ENCODE data around the gene BCL11A.
"Not testable (repeated sequence)": the region's sequence is repeated elsewhere in the genome, so short reads cannot be mapped to it uniquely, and the experiment has no call there.

Gene BCL11A

GRCh38 chr2:60432035-60432601, 121.3 kb downstream of the BCL11A start:
- no peak for DNase-seq (ENCODE audit: low read depth)

GRCh38 chr2:60429681-60430080, 123.8 kb downstream of the BCL11A start:
- no peak for DNase-seq (ENCODE audit: low read depth)

GRCh38 chr2:60426880-60427279, 126.6 kb downstream of the BCL11A start:
- DNase-seq (ENCODE audit: low read depth), result no peak

GRCh38 chr2:60426341-60426740, 127.1 kb downstream of the BCL11A start:
- no peak for DNase-seq (ENCODE audit: low read depth)

GRCh38 chr2:60424233-60424632, 129.2 kb downstream of the BCL11A start:
- DNase-seq (ENCODE audit: low read depth), result no peak

GRCh38 chr2:60423505-60423904, 129.9 kb downstream of the BCL11A start:
- DNase-seq (ENCODE audit: low read depth), result no peak

GRCh38 chr2:60422826-60423483, 130.5 kb downstream of the BCL11A start:
- no peak for DNase-seq (ENCODE audit: low read depth)

- DNase-seq (ENCODE audit: low read depth), result not testable (repeated sequence)
Measured at GRCh38 chr2:60417210-60417609, 136.2 kb downstream of the BCL11A start.

- no peak for DNase-seq (ENCODE audit: low read depth)
Measured at GRCh38 chr2:60416221-60417008, 137.0 kb downstream of the BCL11A start.

- DNase-seq (ENCODE audit: low read depth), result no peak
Measured at GRCh38 chr2:60415814-60416213, 137.6 kb downstream of the BCL11A start.

GRCh38 chr2:60414495-60415138, 138.8 kb downstream of the BCL11A start:
- DNase-seq (ENCODE audit: low read depth), result no peak

- DNase-seq (ENCODE audit: low read depth), result no peak
Measured at GRCh38 chr2:60413814-60414168, 139.7 kb downstream of the BCL11A start.

- DNase-seq (ENCODE audit: low read depth), result no peak
Measured at GRCh38 chr2:60413069-60413813, 140.2 kb downstream of the BCL11A start.

GRCh38 chr2:60412620-60413019, 140.8 kb downstream of the BCL11A start:
- DNase-seq (ENCODE audit: low read depth), result no peak

GRCh38 chr2:60412027-60412426, 141.4 kb downstream of the BCL11A start:
- DNase-seq (ENCODE audit: low read depth), result no peak

- DNase-seq (ENCODE audit: low read depth), result no peak
Measured at GRCh38 chr2:60411295-60411694, 142.2 kb downstream of the BCL11A start.

- no peak for DNase-seq (ENCODE audit: low read depth)
Measured at GRCh38 chr2:60410456-60411146, 142.9 kb downstream of the BCL11A start.

GRCh38 chr2:60409531-60409871, 144.0 kb downstream of the BCL11A start:
- DNase-seq (ENCODE audit: low read depth), result no peak

GRCh38 chr2:60408811-60409530, 144.5 kb downstream of the BCL11A start:
- no peak for DNase-seq (ENCODE audit: low read depth)

GRCh38 chr2:60408207-60408606, 145.2 kb downstream of the BCL11A start:
- DNase-seq (ENCODE audit: low read depth), result no peak

GRCh38 chr2:60407398-60407797, 146.1 kb downstream of the BCL11A start:
- DNase-seq (ENCODE audit: low read depth), result no peak

Data from activated T-helper 9 cell treated with anti-CD3 and anti-CD28 coated beads, Interleukin-2, amount 50 U/mL, for 16 hours (primary cell).